Aortic smooth muscle cell (primary cell): ENCODE data around the gene RPUSD3. TPM values are rescaled to one million over a fixed set of nuclear protein-coding genes. Genes with fewer than 3 reads are reported as not detected.

ENCODE experiments used
- total RNA-seq: library from RNA; depleted of rRNA; stranded (reverse); fragments of >200 nt; gene quantifications from 2 replicates; pipeline ENCODE4 v1.2.3, GENCODE V29; 2014

Gene RPUSD3
- total RNA-seq, result 16.3 and 18.8 TPM in 2 replicates

GRCh38 chr3:9843715-9844438, at the start of gene RPUSD3:
RPUSD3 (minus strand) TSS chr3:9844008; CDS start chr3:9843990, 18 bp downstream.

GRCh38 chr3:9890249-9891071, 46.7 kb upstream of the RPUSD3 start, which contains the start of gene JAGN1:
JAGN1 (plus strand) TSS chr3:9890610; CDS start chr3:9890723, 113 bp downstream.

GRCh38 chr3:9879830-9880549, 36.2 kb upstream of the RPUSD3 start, which contains the start of gene CIDEC:
CIDEC (minus strand) TSS chr3:9880253; CDS start chr3:9878486, 1,767 bp downstream.

GRCh38 chr3:9809615-9810432, 34.0 kb downstream of the RPUSD3 start, which contains the start of gene TTLL3:
TTLL3 (plus strand) TSS chr3:9810262; CDS start chr3:9810662, 400 bp downstream.

GRCh38 chr3:9792405-9793160, 51.2 kb downstream of the RPUSD3 start, which contains the start of the genes ARPC4 and TADA3:
ARPC4 (plus strand) TSS chr3:9793082; CDS start chr3:9793122, 40 bp downstream.
TADA3 (minus strand) TSS chr3:9792473; CDS start chr3:9791466, 1,007 bp downstream.

Other genes starting within 250 kb of the RPUSD3 start
- 31.6 and 32.4 TPM in 2 replicates for gene MTMR14, start 194.5 kb downstream of the RPUSD3 start, total RNA-seq
- not detected in 2 replicates for gene CPNE9, start 140.2 kb downstream of the RPUSD3 start, total RNA-seq
- gene BRPF1, start 112.3 kb downstream of the RPUSD3 start, total RNA-seq, result 14.0 and 16.4 TPM in 2 replicates
- 23.5 and 24.2 TPM in 2 replicates for gene OGG1, start 94.1 kb downstream of the RPUSD3 start, total RNA-seq
- 60.6 and 64.3 TPM in 2 replicates for gene CAMK1, start 74.1 kb downstream of the RPUSD3 start, total RNA-seq
- gene TADA3, start 51.5 kb downstream of the RPUSD3 start, total RNA-seq, result 65.0 and 73.8 TPM in 2 replicates
- gene ARPC4, start 50.9 kb downstream of the RPUSD3 start, total RNA-seq, result 228 and 238 TPM in 2 replicates
- gene TTLL3, start 33.7 kb downstream of the RPUSD3 start, total RNA-seq, result 18.4 and 22.5 TPM in 2 replicates
- gene CIDEC, start 36.2 kb upstream of the RPUSD3 start, total RNA-seq, result not detected in 2 replicates
- gene JAGN1, start 46.6 kb upstream of the RPUSD3 start, total RNA-seq, result 13.4 and 17.4 TPM in 2 replicates
- 3.5 and 4.4 TPM in 2 replicates for gene IL17RE, start 58.8 kb upstream of the RPUSD3 start, total RNA-seq
- 29.2 and 36.5 TPM in 2 replicates for gene IL17RC, start 73.1 kb upstream of the RPUSD3 start, total RNA-seq
- gene CRELD1, start 89.8 kb upstream of the RPUSD3 start, total RNA-seq, result 20.3 and 25.4 TPM in 2 replicates
- gene PRRT3, start 108.4 kb upstream of the RPUSD3 start, total RNA-seq, result 2.5 and 2.6 TPM in 2 replicates
- gene EMC3, start 142.8 kb upstream of the RPUSD3 start, total RNA-seq, result 74.0 and 83.0 TPM in 2 replicates
- gene FANCD2, start 182.4 kb upstream of the RPUSD3 start, total RNA-seq, result 13.1 and 25.9 TPM in 2 replicates